NT2/D1 (cell line): ENCODE data around the gene AP3B1.

Experiments used
- DNase-seq: peaks from one replicate; pipeline ENCODE4 v3.0.0-alpha.2; 2011; ENCODE audit warnings: low read depth, low spot score
- H3K27me3 ChIP-seq: 2 replicates; pipeline ENCODE4 v1.6.0; 2011; ENCODE audit warnings: mild to moderate bottlenecking; ENCODE audit not compliant: insufficient read length, insufficient read depth
- H3K36me3 ChIP-seq: 2 replicates; pipeline ENCODE4 v1.6.1; 2011; ENCODE audit warnings: mild to moderate bottlenecking, low read length, mixed read lengths; ENCODE audit not compliant: insufficient read depth, insufficient read length
- H3K4me1 ChIP-seq: 2 replicates; pipeline ENCODE4 v1.5.1; 2011; ENCODE audit not compliant: insufficient read depth, insufficient read length
- H3K4me3 ChIP-seq: 2 replicates; pipeline ENCODE4 v1.5.1; 2011; ENCODE audit warnings: low read depth; ENCODE audit not compliant: insufficient read length
- H3K9ac ChIP-seq: 2 replicates; pipeline ENCODE4 v1.6.0; 2011; ENCODE audit warnings: low read depth; ENCODE audit not compliant: insufficient read length
- H3K9me3 ChIP-seq: 2 replicates; pipeline ENCODE4 v1.5.1; 2011; ENCODE audit warnings: mild to moderate bottlenecking, low read length; ENCODE audit not compliant: insufficient read depth
- SUZ12 ChIP-seq: IDR thresholded peaks from 2 replicates; pipeline ENCODE4 v1.6.1; 2011; ENCODE audit not compliant: insufficient read length, insufficient read depth; ENCODE audit errors: extremely low read depth
- YY1 ChIP-seq: IDR thresholded peaks from 2 replicates; pipeline ENCODE4 v1.6.1; 2011; ENCODE audit not compliant: insufficient read length, insufficient read depth
- ZNF274 ChIP-seq: IDR thresholded peaks from 2 replicates; pipeline ENCODE4 v1.6.1; 2011; ENCODE audit warnings: mild to moderate bottlenecking, low read depth, low read length

The AP3B1 gene

GRCh38 chr5:77993855-77994318 is 300.6 kb downstream of the AP3B1 start:
- Histone ChIP-seq H3K4me1 (no peaks in the 10 kb centered on the region), H3K27me3 (peaks cover 27% of the 10 kb centered on the region), H3K9me3 (no peaks in the 10 kb centered on the region), H3K36me3 (no peaks in the 10 kb centered on the region), H3K9ac (no peak overlapping the region), H3K4me3 (no peak overlapping the region)
- no peak for DNase-seq
- TF ChIP-seq SUZ12 (no peak), YY1 (no peak), ZNF274 (no peak)

- no peak for DNase-seq
- TF ChIP-seq SUZ12 (no peak), ZNF274 (no peak), YY1 (no peak)
- no peak overlapping the region for H3K4me3 ChIP-seq
- H3K27me3 ChIP-seq: peaks cover 27% of the 10 kb centered on the region
- no peaks in the 10 kb centered on the region for H3K4me1 ChIP-seq
- H3K9ac ChIP-seq: no peak overlapping the region
- no peaks in the 10 kb centered on the region for H3K36me3 ChIP-seq
- H3K9me3 ChIP-seq: no peaks in the 10 kb centered on the region
Observed at GRCh38 chr5:77993141-77993854, 301.2 kb downstream of the AP3B1 start.

GRCh38 chr5:77991084-77991483 is 303.4 kb downstream of the AP3B1 start:
- H3K27me3 ChIP-seq: peaks cover 27% of the 10 kb centered on the region
- peaks cover 6% of the 10 kb centered on the region for H3K4me1 ChIP-seq
- no peak overlapping the region for H3K4me3 ChIP-seq
- no peaks in the 10 kb centered on the region; the same call in 1 of the 2 replicates for H3K9me3 ChIP-seq
- TF ChIP-seq YY1 (no peak), SUZ12 (no peak), ZNF274 (no peak)
- H3K36me3 ChIP-seq: no peaks in the 10 kb centered on the region
- H3K9ac ChIP-seq: no peak overlapping the region
- DNase-seq: no peak

GRCh38 chr5:77990020-77990419 is 304.5 kb downstream of the AP3B1 start:
- H3K36me3 ChIP-seq: no peaks in the 10 kb centered on the region
- H3K4me1 ChIP-seq: peaks cover 6% of the 10 kb centered on the region
- peaks cover 27% of the 10 kb centered on the region for H3K27me3 ChIP-seq
- no peak overlapping the region for H3K9ac ChIP-seq
- H3K4me3 ChIP-seq: no peak overlapping the region
- no peak for TF ChIP-seq ZNF274
- no peak for TF ChIP-seq SUZ12
- no peak for TF ChIP-seq YY1
- H3K9me3 ChIP-seq: no peaks in the 10 kb centered on the region; the same call in 1 of the 2 replicates
- no peak for DNase-seq

- Histone ChIP-seq H3K27me3 (peaks cover 7% of the 10 kb centered on the region), H3K4me1 (peaks cover 9% of the 10 kb centered on the region), H3K9me3 (no peaks in the 10 kb centered on the region; the same call in 1 of the 2 replicates), H3K9ac (no peak overlapping the region), H3K36me3 (no peaks in the 10 kb centered on the region), H3K4me3 (no peak overlapping the region)
- TF ChIP-seq YY1: no peak
- TF ChIP-seq ZNF274: no peak
- TF ChIP-seq SUZ12: no peak
- DNase-seq: no peak
Observed at GRCh38 chr5:77987988-77988387, 306.5 kb downstream of the AP3B1 start.

GRCh38 chr5:77987331-77987730 is 307.2 kb downstream of the AP3B1 start:
- Histone ChIP-seq H3K4me3 (no peak overlapping the region), H3K9ac (no peak overlapping the region), H3K9me3 (no peaks in the 10 kb centered on the region; the same call in 1 of the 2 replicates), H3K36me3 (no peaks in the 10 kb centered on the region), H3K27me3 (peaks cover under 1% of the 10 kb centered on the region), H3K4me1 (peaks cover 9% of the 10 kb centered on the region)
- TF ChIP-seq ZNF274 (no peak), SUZ12 (no peak), YY1 (no peak)
- DNase-seq: no peak

- H3K36me3 ChIP-seq: no peaks in the 10 kb centered on the region
Observed at GRCh38 chr5:77986261-77986660, 308.2 kb downstream of the AP3B1 start.

More at GRCh38 chr5:77986261-77986660, 308.2 kb downstream of the AP3B1 start:
- TF ChIP-seq SUZ12 (no peak), ZNF274 (no peak), YY1 (no peak)
- Histone ChIP-seq H3K9ac (no peak overlapping the region), H3K27me3 (no peaks in the 10 kb centered on the region), H3K4me3 (no peak overlapping the region), H3K9me3 (no peaks in the 10 kb centered on the region; the same call in 1 of the 2 replicates), H3K4me1 (peaks cover 9% of the 10 kb centered on the region)
- no peak for DNase-seq
